ENCODE results near the gene EVL.

Gene EVL

DNA sequence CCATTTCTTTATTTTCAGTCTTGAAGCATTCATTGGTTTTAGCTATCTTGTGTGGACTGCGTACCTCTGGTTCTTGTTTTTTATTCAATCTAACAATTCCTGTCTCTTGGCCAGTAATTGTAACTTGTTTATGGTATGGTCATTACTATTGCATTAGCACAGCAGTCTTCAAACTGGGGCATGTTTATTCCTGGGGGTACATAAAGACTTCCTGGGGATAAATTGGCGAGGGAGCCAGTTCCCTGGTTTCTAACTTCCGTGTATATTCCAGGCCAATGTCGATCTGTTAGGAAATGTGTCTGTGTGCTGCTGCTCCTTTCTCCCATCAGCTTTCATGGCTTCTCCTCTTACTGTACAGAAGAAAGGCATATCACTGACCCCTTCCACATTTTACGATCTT lies 13.7 kb upstream of the EVL start:
- no peak for TF ChIP-seq CTCF (conservative IDR thresholded peaks at IDR 0.05)

DNA sequence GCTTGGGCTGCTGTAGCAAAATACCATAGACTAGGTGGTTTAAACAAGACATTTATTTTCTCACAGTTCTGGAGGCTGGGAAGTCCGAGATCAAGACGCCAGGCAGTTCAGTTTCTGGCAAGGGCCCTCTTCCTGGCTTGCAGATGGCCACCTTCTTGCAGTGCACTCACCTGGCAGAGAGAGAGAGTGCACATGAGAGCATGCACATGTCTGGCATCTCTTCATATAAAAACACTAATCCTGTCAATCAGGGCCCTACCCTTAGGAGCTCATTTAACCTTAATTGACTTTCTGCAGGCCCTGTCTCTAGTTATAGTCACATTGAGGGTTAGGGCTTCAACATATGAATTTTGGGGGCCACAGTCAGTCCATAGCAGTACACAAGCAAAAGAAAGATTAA lies 12.4 kb upstream of the EVL start:
- TF ChIP-seq CTCF (conservative IDR thresholded peaks at IDR 0.05) = no peak
- no peak overlapping the region for H3K27ac ChIP-seq

More for the DNA sequence above, 13.7 kb upstream of the EVL start:
- H3K27ac ChIP-seq = no peak overlapping the region

DNA sequence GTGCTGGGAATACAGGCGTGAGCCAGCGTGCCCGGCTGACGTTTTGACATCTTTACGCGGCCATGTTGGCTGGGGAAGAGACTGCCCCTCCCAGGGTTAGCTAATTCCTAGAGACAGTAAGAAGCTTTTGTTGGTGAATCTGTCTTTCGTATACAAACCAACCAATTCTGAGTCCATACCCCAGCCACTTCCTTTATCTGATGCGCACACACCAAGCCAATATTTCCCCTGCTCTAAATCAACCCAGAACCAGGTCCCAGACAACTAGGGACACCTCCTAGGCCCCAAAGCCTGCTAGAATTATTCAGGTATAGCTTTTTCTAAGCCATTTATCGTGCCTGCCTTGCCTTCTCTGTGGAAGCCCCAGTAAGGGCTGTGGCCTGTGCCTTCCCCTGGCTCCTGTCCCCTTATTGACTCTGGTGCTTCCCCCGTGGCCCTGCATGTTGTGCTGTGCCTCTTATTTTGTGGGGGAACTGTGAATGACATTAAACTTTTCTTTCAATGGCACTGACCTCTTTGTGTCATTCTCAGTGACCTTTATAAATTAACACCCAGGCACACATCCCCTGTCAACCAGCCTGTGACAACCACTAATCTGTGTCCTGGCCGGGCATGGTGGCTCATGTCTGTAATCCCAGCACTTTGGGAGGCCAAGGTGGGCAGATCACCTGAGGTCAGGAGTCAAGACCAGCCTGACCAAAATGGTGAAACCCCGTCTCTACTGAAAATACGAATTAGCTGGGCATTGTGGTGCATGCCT lies 10.7 kb upstream of the EVL start:
- TF ChIP-seq CTCF (conservative IDR thresholded peaks at IDR 0.05) = no peak
- H3K27ac ChIP-seq = no peak overlapping the region

GRCh38 chr14:100056431-100056830 lies 8.8 kb upstream of the EVL start:
- H3K27ac ChIP-seq = peak overlapping the region; percentile 83; the same call in 1 of the 2 replicates
- TF ChIP-seq CTCF (conservative IDR thresholded peaks at IDR 0.05) = no peak

GRCh38 chr14:100056964-100057795 lies 8.0 kb upstream of the EVL start:
- TF ChIP-seq CTCF (conservative IDR thresholded peaks at IDR 0.05) = peak; percentile 53
- H3K27ac ChIP-seq = peak overlapping the region; percentile 83

GRCh38 chr14:100058777-100059437 lies 6.3 kb upstream of the EVL start:
- no peak for TF ChIP-seq CTCF (conservative IDR thresholded peaks at IDR 0.05)
- peak overlapping the region; percentile 83 for H3K27ac ChIP-seq

- TF ChIP-seq CTCF (conservative IDR thresholded peaks at IDR 0.05) = no peak
- H3K27ac ChIP-seq = peak overlapping the region; percentile 83
Measured at GRCh38 chr14:100059438-100059781, 5.8 kb upstream of the EVL start.

Data from VCaP (cell line).